B cell (primary cell): ENCODE results near the gene ABHD12B. TPM values are rescaled to one million over a fixed set of nuclear protein-coding genes. Genes with fewer than 3 reads are reported as not detected.

ENCODE experiments used
- ATAC-seq: fragments of 200-7000 bp; cut with Tn5 transposase; one replicate; pipeline ENCODE4 v1.10.0; 2021; ENCODE audit warnings: low read depth, mild to moderate bottlenecking, moderate number of reproducible peaks, moderate library complexity
- CTCF ChIA-PET: fragments of 350-600 bp; sonication (Branson Sonifier 250); formaldehyde crosslinking; loops from one replicate; lab custom pipeline; 2021; ENCODE audit warnings: antibody characterized with exemption, inconsistent platforms; lab: Charles Lee
- POLR2A ChIA-PET: fragments of 350-600 bp; sonication (Branson Sonifier 250); formaldehyde crosslinking; loops from one replicate; lab custom pipeline; 2021; ENCODE audit warnings: antibody characterized with exemption; lab: Charles Lee
- DNase-seq: peaks from one replicate; pipeline ENCODE4 v3.0.0; 2013
- H2AFZ ChIP-seq: 2 replicates; pipeline ENCODE4 v1.6.1; 2012; ENCODE audit warnings: mild to moderate bottlenecking, low read depth, low read length; ENCODE audit not compliant: insufficient read depth, poor library complexity, severe bottlenecking
- H3K27ac ChIP-seq, 2 donors: 1 replicate in 1 of 2; 2 replicates in 1 of 2; pipeline ENCODE4 v1.5.1; 2012 to 2013; ENCODE audit warnings: low read length in 2 of 2, mild to moderate bottlenecking in 2 of 2, moderate library complexity in 1 of 2
- H3K27me3 ChIP-seq, 4 experiments: fragments of 200-600 bp in 1 of 4; sonication (generic) in 1 of 4; replicated peaks in 1 of 4; 1 replicate in 2 of 4; 2 replicates in 2 of 4; pipeline versions ENCODE4 v1.6.1 to v1.7.0; 2013 to 2016; ENCODE audit warnings: low read length in 3 of 4, mild to moderate bottlenecking in 2 of 4, mixed read lengths in 1 of 4, moderate library complexity in 1 of 4; ENCODE audit not compliant: insufficient read depth in 4 of 4, control insufficient read depth in 3 of 4; ENCODE audit errors: control extremely low read depth in 1 of 4
- H3K36me3 ChIP-seq, 2 experiments: replicated peaks in 1 of 2; 1 replicate in 1 of 2; 2 replicates in 1 of 2; pipeline versions ENCODE4 v1.6.1 to v1.7.1; 2013; ENCODE audit warnings: low read length in 1 of 2; ENCODE audit not compliant: insufficient read depth in 2 of 2, control insufficient read depth in 1 of 2; ENCODE audit errors: control extremely low read depth in 1 of 2, extremely low read depth in 1 of 2
- H3K4me1 ChIP-seq, 2 donors: fragments of 200-600 bp in 1 of 2; sonication (generic) in 1 of 2; 1 replicate in 1 of 2; 2 replicates in 1 of 2; pipeline versions ENCODE4 v1.5.1 to v1.6.1; 2013 to 2017; ENCODE audit warnings: low read length in 2 of 2; ENCODE audit not compliant: control insufficient read depth in 2 of 2, insufficient read depth in 2 of 2
- H3K4me2 ChIP-seq: replicated peaks from 2 replicates; pipeline ENCODE3; 2012; ENCODE audit warnings: mild to moderate bottlenecking, low read depth, low read length; ENCODE audit not compliant: poor library complexity, severe bottlenecking
- H3K4me3 ChIP-seq, 5 experiments: fragments of 200-600 bp in 1 of 5; sonication (generic) in 1 of 5; 1 replicate in 3 of 5; 2 replicates in 2 of 5; pipeline versions ENCODE4 v1.5.1 to v1.7.0; 2011 to 2016; ENCODE audit warnings: low read length in 4 of 5, mild to moderate bottlenecking in 4 of 5, low read depth in 2 of 5, control low read depth in 1 of 5, moderate library complexity in 1 of 5; ENCODE audit not compliant: insufficient read depth in 1 of 5; ENCODE audit errors: control extremely low read depth in 1 of 5, extremely low read depth in 1 of 5
- H3K79me2 ChIP-seq: fragments of 200-600 bp; sonication (generic); one replicate; pipeline ENCODE4 v1.6.0; 2016; ENCODE audit warnings: low read length; ENCODE audit not compliant: control insufficient read depth, insufficient read depth
- H3K9ac ChIP-seq: fragments of 200-600 bp; sonication (generic); 2 replicates; pipeline ENCODE4 v1.6.1; 2017; ENCODE audit warnings: mild to moderate bottlenecking, low read length, moderate library complexity
- H3K9me3 ChIP-seq, 3 donors: one replicate each; pipeline versions ENCODE4 v1.6.1 to v1.7.1; 2013; ENCODE audit warnings: low read length in 2 of 3; ENCODE audit not compliant: control insufficient read depth in 2 of 3, insufficient read depth in 1 of 3; ENCODE audit errors: control extremely low read depth in 1 of 3
- H4K20me1 ChIP-seq: 2 replicates; pipeline ENCODE4 v1.6.0; 2012; ENCODE audit warnings: mild to moderate bottlenecking, low read length; ENCODE audit not compliant: insufficient read depth, control insufficient read depth, poor library complexity, severe bottlenecking
- H3K27ac Mint-ChIP-seq: one replicate; pipeline ENCODE4 v1.8.0; 2021; ENCODE audit warnings: mixed read lengths
- H3K27me3 Mint-ChIP-seq: one replicate; pipeline ENCODE4 v1.8.0; 2021; ENCODE audit warnings: mixed read lengths
- H3K4me1 Mint-ChIP-seq: one replicate; pipeline ENCODE4 v1.8.0; 2021; ENCODE audit warnings: mixed read lengths
- H3K4me3 Mint-ChIP-seq: one replicate; pipeline ENCODE4 v1.8.0; 2021; ENCODE audit warnings: mixed read lengths
- H3K9me3 Mint-ChIP-seq: one replicate; pipeline ENCODE4 v1.8.0; 2022; ENCODE audit warnings: mixed read lengths; ENCODE audit not compliant: insufficient read depth
- CTCF ChIP-seq: fragments of 200-600 bp; IDR thresholded peaks from one replicate; pipeline ENCODE4 v1.8.0; 2022; ENCODE audit warnings: antibody characterized with exemption, mild to moderate bottlenecking
- EZH2 ChIP-seq: IDR thresholded peaks from 2 replicates; pipeline ENCODE4 v1.6.1; 2012; ENCODE audit warnings: borderline replicate concordance, low read depth, mild to moderate bottlenecking, moderate library complexity, low read length; ENCODE audit not compliant: insufficient read depth, poor library complexity, severe bottlenecking
- WGBS: methylation state at CpG from one replicate; pipeline ENCODE4 v1.1.5; 2013; ENCODE audit warnings: missing lambda C conversion rate; ENCODE audit not compliant: insufficient coverage; 5-methylcytosine and 5-hydroxymethylcytosine counted together
- intact Hi-C: fragments of 100-400 bp; cut with micrococcal nuclease; formaldehyde crosslinking; loops from one replicate; pipeline ENCODE4 v1.10.0; 2022
- polyA plus RNA-seq: library from polyadenylated mRNA; depleted of rRNA; stranded (reverse); fragments of >200 nt; gene quantifications from 2 replicates; pipeline ENCODE4 v1.2.3, GENCODE V29; 2012
- total RNA-seq, 2 donors: library from RNA; stranded (reverse); fragments of 120-200 nt in 1 of 2; gene quantifications; 1 replicate in 1 of 2; 2 replicates in 1 of 2; pipeline versions ENCODE4 v1.2.3 to v1.2.4, GENCODE V29; 2013 to 2022

Gene ABHD12B
- total and polyA plus RNA-seq, 2 donors (not counting 1 experiment from before 2014, with no cell fraction given) = not detected

GRCh38 chr14:50906326-50907065, 34.6 kb downstream of the ABHD12B start:
- Histone ChIP-seq H3K4me1 (no peaks in the 10 kb centered on the region), H2AFZ (no peak overlapping the region), H3K27me3 (no peaks in the 10 kb centered on the region), H4K20me1 (no peaks in the 10 kb centered on the region), H3K79me2 (no peaks in the 10 kb centered on the region), H3K4me3 (no peak overlapping the region), H3K9ac (no peak overlapping the region), H3K36me3 (peaks cover 0 to 1% of the 10 kb centered on the region in 2 experiments), H3K9me3 (no peaks in the 10 kb centered on the region), H3K27ac (no peak overlapping the region), H3K4me2 (no peak overlapping the region)
- Mint-ChIP-seq H3K9me3 (peaks cover 4% of the 10 kb centered on the region), H3K4me1 (peaks cover 4% of the 10 kb centered on the region), H3K27ac (no peak overlapping the region), H3K4me3 (no peak overlapping the region), H3K27me3 (peaks cover 14% of the 10 kb centered on the region)
- CTCF ChIA-PET = no interaction called here
- TF ChIP-seq EZH2 (no peak), CTCF (no peak)
- intact Hi-C loops = no loop called here
- 95% methylated on average over 4 of the region's 5 CpGs for WGBS
- DNase-seq (no peak), ATAC-seq (no peak)
- POLR2A ChIA-PET = no interaction called here
